ENCODE measurements around the gene HERC2.
A peak's percentile ranks its signal among the peaks of the same experiment; 100 is the strongest.

Gene HERC2

DNA sequence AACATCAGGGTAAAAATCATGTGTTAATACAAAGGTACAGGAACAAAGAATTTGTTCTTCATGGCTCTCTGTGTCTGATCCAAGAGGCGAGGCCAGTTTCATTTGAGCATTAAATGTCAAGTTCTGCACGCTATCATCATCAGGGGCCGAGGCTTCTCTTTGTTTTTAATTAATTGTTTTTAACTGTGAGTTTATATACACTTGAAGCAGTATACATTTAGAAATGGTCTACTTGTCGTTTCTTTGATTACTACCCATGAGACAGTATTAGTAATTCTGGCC, 201.7 kb downstream of the HERC2 start:
- DNase-seq = peak in 1 of 42 donors; percentile 7

DNA sequence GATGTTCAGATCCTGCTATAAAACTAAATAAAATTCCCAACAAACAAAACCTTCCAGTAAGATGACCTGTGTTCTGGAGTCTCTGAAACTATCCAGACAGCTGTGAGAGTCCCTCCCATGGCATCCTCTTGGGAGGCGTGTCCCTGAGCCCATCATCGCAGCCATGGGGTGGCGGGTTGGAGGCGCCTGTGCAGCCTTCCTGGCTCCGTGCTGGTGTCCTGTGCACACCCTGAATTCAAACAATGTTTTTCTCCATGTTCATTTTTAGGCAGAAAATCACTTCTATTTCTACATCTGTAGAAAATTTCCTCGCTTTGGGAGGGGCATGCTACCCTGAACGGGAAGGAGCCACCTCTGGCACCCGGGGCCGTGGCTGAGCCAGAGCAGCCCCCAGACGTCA, 203.4 kb downstream of the HERC2 start:
- DNase-seq = peak in 4 of 42 donors; percentile 14 to 35 (median 27)
- intact Hi-C loops (cut with DNase I) = no loop called here

More for the DNA sequence above, 201.7 kb downstream of the HERC2 start:
- intact Hi-C loops (cut with DNase I) = no loop called here

DNA sequence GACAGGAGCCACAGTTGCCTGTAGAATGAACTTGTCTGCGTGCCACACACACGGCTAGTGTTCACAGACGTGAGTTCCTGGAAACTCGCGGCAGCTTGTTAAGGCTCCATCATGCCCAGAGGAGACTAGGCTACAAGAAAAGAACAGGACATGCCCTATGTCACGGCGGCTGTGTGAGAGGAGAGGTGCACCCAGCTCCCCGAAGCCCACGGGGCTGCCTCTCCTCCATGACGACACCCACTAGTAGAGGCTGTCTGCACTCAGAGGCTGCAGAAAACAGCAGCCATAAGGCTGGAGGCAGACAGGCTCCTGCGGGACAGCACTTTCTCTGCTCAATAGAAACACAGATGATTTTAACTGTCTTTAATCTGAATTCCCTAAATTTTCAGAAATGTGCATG, 203.9 kb downstream of the HERC2 start:
- peak in 5 of 42 donors; percentile 7 to 43 (median 28) for DNase-seq
- intact Hi-C loops (cut with DNase I) = no loop called here

DNA sequence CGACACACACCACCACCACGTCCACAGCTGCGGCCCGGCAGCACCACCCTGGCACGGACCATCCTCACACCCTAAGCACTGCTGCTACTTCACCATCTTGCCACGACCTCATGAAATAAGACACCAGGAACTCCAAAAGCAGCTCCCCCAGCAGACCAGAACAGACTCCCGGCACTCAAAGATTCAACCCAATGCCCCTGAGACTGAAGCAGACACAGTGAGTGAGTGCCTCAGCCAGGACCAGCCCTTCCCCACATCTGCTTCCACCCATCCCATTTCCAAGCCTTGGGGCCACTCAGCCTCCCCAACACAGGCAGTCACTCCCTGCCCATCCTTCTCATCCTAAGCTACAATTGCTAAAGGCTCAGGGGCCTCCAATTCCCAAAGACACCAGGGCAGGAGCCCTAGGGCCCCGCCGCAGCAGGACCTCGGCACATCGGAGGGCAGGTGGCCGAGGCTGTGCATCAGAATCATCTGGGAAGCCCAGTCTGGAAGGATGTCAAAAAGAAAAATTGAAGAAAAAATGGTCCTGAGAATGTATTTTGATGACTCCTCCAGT, 204.5 kb downstream of the HERC2 start:
- peak in 4 of 42 donors; percentile 1 to 32 (median 12) for DNase-seq

DNA sequence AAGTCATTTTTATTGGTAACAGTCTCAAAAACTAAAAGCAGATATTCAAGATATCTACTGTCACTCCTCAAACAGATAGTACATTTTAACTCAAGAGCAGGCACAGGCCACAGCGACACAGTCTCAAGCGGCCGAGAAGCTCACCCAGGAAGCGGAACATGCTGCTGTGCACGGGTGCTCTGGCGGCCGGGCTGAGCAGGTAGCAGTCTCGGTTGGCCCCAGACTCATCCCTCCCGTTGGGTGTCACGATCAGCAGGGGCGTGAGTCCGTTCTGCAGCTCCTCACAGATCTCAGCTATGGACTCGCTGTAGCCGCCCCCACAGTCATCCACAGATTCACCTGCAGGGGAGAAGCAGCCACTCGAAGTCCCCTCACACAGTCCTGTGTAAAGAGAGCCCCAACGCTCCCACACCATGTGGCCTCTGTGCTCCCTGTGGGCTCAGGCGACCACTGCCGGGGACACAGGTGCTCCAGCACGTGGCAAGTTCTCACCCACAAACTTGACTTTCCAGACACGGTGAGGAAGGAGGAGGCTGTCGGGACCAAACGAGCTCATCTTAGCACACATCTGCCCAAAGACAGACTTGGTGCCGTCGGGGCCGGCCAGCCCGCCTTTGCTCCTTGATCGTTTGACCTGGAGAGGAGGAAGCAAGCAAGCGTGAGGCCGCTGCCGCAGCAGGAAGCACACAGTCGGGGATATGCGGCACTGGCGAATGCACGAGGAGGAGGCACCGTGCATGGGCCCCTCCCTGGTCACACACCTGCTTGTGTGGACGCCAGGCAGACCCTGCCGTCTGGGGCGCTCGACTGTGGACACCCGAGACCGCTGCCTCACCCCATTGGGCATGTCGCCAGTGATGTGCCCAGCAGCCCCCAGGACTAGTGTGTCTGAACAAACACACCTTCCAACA, 205.2 kb downstream of the HERC2 start:
- intact Hi-C loops (cut with DNase I) = no loop called here
- DNase-seq = peak in 4 of 42 donors; percentile 7 to 40 (median 24)

More for the DNA sequence above, 204.5 kb downstream of the HERC2 start:
- intact Hi-C loops (cut with DNase I) = no loop called here

DNA sequence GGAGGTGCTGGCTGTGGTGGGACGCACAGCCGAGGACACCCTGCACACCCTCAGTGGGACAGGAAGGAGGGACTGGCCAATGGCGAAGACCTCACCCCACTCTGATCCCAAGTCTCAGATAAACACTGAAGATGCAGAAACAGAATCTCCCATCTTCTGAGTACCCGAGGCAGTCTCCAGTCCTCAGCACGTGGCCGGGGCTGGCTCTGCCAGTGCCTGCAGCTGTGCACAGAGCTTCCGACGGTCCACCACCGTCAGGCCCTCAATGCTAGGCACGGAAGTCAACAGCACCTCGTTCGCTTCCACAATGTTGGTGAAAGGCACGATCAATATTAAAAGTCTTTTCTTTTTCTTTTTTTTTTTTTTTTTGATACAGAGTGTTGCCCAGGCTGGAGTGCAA, 206.1 kb downstream of the HERC2 start:
- DNase-seq = peak in 3 of 42 donors; percentile 1 to 40 (median 13)

DNA sequence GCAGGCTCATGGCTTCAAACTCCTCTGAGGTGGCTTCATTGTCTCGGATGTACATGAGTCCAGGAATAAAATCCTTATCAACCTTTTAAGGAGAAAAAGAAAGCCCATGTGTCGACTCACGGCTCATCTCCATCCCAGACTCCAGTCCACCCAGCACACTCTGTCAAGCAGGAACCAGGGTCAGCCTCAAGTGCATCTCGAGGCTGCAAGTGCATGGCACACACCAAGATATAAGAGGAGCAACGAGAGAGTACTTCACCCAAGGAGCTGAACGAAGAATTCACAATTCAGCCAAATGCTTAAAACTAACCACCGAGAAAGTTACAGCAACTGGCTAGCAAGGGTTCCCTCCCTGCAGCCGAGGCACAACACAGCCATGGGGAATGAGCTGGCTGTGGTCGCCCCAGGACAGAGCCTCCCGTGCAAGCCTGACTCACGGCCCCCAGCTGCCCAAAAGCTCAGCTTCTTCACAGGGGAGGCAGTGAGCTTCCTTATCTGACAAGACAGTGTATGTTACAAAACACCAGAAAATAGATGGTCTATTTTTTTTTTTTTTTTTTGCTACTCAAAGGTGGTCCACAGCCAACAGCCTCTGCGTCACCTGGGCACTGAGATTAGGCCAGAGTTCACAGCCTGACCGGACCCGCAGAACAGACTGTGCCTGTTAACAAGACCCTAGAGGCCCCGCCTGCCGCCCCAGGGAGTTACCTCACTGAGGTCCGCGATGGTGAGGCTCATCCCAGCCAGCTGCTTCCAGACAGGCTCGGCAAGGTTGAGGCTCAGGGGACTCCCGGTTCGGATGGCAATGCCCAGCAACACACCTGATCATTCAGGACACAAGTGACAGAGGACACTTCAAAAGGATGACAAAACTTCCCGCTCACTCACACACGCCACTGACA, 207.0 kb downstream of the HERC2 start:
- peak in 8 of 42 donors; percentile 5 to 32 (median 18) for DNase-seq
- intact Hi-C loops (cut with DNase I) = no loop called here

More for the DNA sequence above, 206.1 kb downstream of the HERC2 start:
- intact Hi-C loops (cut with DNase I) = no loop called here

DNA sequence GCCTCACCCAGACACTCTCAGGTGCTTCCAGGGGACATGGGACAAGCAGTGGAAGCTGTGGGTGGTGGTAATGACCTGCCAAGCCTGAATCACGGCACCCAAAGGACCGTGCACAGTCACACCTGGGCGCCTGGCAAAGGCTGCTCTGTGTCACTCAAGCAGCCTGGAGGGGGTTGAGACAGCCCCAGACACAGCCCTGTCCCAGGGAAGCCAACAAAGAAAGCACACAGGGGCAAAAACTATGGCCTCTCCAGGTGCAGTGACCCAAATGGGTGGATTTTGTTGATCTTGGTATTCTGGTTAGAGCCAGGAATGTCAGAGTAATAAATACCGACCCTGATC, 207.9 kb downstream of the HERC2 start:
- peak in 5 of 42 donors; percentile 2 to 25 (median 11) for DNase-seq
- intact Hi-C loops (cut with DNase I) = no loop called here

DNA sequence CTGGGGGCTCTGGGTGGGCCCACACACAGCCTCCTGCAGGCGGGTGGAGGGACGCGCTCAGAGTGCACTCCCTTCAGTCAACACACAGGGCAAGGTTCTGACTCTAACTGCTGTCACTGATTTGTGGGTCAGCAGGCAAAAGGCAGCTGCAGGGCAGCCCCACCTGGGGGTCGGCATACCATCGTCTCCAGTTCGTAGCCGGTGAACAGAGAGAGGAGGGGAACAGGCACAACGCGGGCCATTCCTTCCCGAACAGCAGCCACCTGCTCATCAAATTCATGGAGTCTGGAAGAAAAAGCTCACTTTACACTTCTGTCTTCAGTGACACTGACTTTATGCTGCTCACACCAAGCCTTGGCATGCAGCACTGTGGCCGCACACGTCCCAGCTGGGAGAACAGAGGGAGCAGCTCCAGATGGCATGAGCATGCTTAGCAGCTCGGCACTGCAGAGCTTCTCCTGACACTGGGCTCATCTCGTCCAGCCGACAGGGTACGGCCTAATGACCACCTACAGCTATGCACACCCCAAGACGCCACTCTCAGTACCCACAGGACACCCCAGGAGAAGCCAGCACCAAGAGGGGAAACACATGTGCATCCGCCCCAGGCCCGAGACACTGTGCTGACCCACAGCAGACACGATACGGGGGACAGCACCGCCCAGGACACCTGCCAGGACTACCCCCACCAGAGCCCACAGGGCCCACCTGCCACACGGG, 208.4 kb downstream of the HERC2 start:
- intact Hi-C loops (cut with DNase I) = no loop called here
- peak in 8 of 42 donors; percentile 4 to 40 (median 26) for DNase-seq

DNA sequence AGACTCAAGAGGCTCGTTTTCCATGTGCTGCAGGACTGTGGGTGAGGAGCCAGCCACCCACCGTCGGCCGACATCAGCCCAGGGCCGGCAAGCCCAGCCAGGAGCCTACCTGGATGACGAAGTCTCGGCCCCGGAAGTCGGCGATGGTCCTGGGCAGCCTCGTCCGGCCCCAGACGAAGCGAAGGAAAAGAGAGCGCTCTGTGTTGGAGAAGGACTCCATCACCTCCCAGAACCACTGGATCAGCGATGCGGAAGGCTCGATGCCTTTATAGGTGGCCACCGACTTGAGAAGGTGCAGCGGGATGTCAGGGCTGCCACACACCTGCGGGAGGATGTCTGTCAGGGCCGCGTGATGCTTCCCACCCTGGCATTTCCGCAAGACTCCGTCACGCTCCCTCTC, 209.0 kb downstream of the HERC2 start:
- intact Hi-C loops (cut with DNase I) = no loop called here
- DNase-seq = peak in 11 of 42 donors; percentile 1 to 36 (median 11)

DNA sequence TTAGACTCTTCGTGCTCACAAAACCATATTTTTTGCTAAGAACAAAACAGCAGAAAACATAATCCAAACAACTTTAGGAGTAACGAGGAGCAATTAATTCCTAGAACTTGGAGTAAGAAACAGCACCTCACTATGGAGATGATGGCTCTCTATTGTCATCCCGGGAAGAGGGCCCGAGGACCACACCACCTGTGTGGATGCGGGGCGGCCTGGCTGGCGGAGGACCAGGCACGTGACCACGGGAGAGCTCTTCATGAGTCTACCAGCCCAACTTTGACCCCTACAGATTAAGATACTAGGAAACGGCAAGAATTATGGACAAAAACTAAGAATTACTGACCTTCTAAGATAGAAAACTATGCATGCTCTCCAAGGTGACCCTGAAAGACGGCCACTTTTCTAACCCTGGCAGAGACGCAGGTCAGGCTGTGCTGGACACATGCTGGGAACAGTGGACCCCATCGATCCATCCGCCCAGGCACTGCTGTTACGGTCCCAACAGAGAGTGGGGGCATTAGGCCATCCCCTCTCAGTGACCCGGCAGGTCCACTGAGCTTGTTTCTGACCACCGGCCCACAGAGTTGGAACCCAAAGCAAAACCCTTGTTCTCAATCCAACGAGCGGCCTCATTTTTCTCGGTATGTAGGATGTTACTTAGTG, 209.7 kb downstream of the HERC2 start:
- intact Hi-C loops (cut with DNase I) = no loop called here
- DNase-seq = peak in 10 of 42 donors; percentile 1 to 38 (median 16)

DNA sequence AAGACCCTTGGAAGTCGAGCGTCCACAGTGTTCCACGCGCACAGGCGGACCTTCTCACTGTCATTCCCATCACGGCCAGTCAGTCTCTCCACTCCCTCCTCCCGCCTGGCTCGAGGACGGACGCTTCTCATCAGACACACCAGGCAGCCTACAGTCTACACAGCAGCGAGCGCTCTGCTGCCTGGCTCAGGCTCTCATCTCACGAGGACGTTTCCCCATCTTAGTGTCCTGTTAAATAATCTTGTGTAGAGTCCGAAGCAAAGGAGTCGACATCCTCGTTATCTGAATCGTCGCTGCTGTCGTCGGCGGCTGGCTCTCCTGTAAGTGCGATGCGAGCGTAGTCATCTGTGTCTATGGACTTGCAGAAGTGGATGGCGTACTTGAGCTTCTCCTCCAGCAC, 210.4 kb downstream of the HERC2 start:
- intact Hi-C loops (cut with DNase I) = no loop called here
- peak in 10 of 42 donors; percentile 2 to 39 (median 14) for DNase-seq

DNA sequence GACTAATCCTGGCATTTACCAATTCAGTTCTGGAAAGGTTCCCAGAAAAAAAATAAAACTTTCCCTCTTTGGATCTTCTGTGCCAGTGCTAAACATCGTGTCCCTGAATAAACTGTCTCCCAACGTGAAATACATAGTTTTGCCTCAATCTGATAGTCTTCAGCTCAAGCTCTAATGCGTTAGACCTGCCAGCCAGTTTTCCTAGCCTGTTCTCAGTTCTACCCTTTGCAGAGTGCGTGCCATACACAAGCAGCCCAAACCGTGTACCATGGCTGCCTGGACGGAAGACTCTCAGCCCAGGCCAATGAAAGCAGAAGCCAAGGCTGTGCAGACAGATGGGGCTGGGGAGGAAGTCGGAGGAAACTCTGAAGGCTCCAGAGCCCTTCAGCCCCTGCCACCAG, 211.5 kb downstream of the HERC2 start:
- intact Hi-C loops (cut with DNase I) = no loop called here
- peak in 10 of 42 donors; percentile 2 to 42 (median 15) for DNase-seq

DNA sequence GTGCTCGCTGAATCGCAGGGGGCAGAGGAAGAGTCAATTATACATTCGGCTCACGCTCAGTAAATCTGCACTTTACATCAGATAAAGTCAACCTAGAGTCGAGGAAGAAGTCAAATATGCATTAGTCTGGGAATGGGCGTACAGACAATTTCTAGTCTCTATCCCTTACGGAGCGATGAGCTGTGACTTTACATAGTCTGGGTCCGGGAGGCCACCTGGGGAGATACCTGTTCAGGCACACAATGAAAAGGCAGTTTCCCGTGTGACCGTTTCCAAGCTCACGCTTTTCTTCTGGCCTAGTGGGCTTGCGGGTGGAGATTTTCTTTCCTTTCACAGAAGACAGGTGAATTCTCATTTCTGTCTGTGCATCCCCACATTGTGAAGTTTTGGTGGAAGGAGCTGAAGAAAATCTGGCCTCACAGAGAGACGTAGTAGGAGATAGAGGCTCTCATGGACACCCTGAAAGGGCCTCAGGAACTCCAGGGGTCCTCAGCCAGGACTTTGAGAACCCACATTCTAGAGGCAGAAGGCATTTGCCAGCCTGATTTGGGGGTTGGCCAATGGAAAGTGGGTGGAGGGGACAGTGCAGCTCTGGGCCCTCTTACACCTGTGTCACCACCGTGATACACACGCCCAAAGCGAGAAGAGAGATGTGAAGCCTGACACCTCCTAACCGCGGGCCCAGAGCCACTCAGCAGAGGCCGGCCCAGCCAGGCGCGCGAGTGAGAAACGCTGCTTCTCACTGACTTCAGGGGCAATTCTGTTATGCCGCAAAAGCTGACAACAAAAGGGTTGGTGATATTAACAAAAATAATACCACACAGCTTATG, 212.1 kb downstream of the HERC2 start:
- DNase-seq = peak in 10 of 42 donors; percentile 2 to 38 (median 18)
- intact Hi-C loops (cut with DNase I) = no loop called here

DNA sequence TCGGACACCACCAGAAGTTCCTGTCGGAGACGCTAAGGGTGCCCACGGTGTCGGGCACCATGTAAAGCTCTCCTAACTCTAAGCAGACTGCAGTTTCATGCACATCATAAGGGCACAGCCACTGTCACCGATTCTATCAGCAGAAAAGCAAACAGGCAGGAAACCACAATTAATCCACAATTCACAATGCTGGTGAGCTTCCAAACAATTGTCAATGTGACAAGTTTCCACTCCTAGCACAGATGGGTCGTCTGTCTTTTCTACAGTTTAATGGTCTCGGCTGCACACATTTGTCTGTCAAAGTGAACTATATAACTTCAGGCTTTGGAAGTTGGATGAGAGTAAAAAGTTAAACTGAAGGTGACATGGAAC, 214.1 kb downstream of the HERC2 start:
- intact Hi-C loops (cut with DNase I) = no loop called here
- peak in 1 of 42 donors; percentile 3 for DNase-seq

DNA sequence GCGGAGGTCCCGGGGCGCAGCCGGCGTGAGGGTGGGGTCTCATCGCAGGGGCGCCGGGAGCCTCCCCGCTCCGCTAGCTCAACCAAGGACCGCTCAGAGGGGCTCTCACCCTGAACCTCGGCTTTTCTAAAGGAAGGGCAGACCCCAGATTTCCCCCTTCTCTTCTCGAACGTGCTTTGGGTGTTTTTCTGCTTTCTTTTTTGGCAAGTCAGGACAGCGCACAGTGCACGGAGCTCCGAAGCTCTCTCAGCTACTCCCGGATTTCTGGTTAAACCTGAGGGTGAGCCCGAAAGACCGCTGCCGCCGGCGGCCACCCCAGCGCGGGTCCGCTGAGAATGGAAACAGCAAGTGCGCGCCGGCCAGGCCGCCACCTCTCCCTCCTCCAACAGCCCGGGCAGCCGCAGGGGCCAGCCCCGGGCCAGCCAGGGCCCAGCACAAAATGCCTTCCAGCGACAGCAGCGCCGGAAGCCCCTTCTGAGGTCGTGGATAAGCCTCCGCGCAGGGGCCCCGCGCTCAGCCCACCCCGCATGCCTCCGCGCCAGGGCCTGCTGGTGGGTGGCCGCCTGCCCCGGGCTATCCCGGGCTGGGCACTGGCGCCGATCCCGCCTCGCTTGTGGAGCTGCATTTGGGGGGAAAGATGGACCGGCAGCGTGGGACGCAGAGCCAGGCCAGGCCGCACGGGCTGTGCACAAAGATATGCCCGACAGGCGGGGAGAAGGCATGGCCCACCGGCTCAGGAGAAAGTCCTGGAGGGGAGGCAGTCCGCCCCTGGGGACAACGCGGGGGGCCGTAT, 214.7 kb downstream of the HERC2 start:
- peak in 6 of 42 donors; percentile 13 to 52 (median 36) for DNase-seq

More for the DNA sequence above, 214.7 kb downstream of the HERC2 start:
- intact Hi-C loops (cut with DNase I) = no loop called here

Data from head of caudate nucleus (tissue), 42 donors.